Ammon's horn (tissue), 1 donor: Measurements from ENCODE around the gene DCLK1.

ENCODE experiments used
- DNase-seq: peaks from one replicate; pipeline ENCODE4 v3.0.0-alpha.2; 2016; ENCODE audit warnings: low spot score

Gene DCLK1

DNA sequence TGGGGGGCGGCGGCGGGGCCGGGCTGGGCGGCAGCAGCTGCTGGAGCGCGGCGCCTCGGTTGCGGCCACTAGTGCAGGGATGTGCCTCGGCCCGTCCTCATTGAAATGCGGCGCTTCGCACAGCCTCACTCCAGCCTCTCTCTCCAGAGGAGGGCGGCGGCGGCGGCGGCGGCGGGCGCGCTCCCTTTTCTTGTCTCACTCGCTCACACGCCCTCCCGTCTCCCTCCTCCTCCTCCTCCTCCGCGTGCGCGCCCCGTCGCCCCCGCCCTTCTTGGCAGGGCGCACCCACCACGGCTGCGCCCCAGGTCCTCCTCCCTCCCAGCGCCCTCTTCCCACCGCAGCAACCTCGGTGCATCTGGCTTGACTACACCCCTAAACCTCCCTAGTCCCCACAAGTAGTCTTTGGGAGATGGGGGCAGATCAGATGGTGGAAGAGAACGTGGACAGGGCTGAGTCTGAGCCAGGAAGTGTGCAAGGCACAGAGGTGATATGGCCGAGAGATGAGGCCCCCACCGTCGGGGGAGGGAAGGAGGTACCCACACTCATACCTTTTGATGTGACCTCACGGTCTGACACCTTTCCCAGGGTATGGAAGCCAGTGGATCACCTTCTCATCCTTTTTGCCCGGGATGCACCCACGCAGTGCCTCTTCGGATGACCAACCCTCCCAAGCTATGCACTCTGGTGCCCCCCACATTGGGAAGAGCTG, at the start of gene DCLK1:
Gene DCLK1, minus strand, starts transcription at position 161 of the 709 bp plus-strand sequence.
- DNase-seq, result peak; percentile 69

DNA sequence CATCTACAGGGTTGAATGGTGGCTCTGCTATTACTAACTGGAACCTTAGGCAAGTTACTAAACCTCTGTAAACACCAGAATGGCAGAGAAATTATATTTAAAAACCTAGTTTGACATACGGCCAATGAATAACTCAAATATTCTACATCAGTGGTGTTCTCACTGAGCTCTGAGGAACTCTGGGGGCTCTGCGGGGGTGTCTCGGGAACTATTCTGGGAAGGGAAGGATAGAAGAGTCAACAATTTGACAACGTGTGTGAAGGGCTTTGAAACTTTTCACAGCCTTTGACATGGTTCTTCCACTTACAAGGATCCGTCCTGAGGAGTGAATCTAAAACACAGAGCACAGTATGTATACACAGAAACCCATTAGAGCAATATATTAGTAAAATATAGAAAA, 44.4 kb upstream of the DCLK1 start:
- DNase-seq, result no peak

DNA sequence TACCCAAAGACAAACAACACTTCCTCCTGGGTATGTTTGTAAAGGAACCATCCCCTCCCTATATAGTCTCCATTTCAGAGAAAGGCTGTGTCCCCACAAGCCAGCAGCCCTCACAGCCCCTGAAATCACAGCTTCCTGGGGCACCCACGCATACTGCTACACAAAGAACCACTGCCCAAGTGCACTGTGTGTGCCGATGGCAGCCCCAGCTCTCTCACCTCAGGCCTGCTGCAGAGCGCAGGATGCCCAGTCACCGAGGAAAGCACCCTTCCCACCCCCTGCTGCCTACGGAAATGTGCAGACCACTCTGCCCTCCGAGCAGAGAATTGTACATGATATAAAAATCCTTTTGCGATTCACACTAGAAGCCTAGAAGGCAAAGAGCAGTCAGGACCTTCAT, 43.7 kb upstream of the DCLK1 start:
- DNase-seq, result no peak

DNA sequence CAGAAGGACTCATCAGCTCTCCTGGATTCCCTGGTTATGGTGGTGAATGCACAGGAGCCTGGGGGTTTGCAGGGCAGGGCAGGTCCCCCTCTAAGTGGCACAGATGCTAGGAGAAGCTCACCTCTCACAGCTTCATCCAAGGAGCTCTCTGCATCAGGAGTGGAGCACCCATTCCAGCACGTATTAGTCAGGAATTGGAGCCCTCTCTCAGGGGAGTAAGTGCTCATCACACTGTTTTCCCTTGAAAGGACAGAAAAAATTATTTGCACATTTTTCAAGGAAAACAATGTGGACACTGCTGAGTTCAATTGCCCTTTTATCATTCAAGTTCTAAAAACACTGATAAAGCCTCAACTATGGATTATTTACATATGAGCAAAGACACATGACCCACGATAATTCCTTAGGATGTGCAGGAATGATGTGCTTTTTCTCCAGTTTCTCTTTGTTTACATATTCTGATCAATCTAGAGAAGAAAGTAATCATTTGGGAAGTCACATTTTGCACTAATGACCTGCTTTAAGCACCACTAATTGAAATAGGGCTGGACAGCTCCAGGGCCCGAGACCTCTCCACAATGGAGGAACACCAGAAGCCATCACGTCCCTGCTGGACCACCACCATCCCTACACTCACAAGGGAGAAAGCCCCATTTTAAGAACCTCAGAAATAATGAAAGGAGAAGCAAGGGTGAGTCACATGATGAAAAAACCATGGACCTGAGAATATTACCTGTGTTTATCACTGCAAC, 42.6 kb upstream of the DCLK1 start:
- no peak for DNase-seq

DNA sequence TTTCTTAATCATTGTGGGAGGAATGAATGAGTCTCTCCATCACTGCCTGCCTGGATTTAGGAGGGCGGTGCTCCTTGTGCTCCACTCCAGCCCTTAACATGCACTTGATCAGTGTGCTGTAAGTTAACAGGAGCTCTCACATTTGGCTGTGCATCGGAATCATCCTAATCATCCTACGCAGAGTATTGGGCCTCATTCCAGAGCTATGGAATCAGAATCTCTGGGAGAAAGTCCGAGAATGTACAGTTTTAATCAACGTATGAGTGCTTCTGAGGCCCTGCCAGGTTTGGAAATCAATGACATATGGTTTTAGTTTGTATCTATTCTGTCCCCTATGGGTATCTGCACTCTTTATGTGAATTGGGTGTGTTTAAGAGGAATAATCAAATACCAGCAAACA, 34.9 kb upstream of the DCLK1 start:
- DNase-seq, result no peak

DNA sequence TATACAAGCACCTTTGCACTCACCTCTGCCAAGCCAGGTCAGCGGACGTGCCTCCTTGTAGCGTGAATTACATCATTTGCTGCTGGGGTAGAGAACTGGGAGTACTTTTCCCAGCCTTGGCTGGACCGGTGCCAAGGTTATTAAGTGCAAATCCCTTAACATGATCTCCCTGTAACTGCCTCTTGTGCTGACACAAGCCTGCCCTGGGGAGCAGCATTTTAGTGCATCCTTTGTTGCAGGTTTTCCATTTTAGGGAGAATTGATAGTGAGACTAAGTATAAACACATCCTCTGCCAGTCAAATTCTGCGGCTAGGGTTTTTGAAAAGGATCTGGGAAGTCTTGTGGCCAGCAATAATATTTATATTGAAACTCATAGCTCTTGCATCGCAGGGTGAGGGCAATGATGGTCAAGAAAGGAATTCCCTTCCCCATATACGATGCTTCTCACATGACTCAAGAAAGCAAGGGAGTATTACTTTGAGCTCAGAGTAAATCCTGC, 32.7 kb upstream of the DCLK1 start:
- no peak for DNase-seq

DNA sequence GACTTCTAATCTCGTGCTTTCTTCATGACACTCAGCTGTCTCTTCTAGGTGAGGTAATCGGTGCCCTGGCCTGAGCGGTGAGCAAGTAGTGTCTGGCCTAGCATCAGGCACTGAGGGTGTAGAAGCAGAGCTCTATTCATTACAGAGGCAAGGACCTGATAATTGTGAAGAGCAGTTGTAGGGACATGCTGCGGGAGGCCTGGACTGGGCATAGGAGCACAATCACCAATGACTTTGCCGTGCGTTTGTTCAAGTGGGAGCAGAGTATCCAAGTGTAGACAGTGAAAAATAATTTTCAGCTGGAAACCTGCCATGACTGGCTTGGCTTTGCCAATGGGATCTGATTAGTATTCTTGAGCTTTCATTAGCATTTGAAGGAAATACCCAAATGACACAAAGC, 32.1 kb upstream of the DCLK1 start:
- no peak for DNase-seq

DNA sequence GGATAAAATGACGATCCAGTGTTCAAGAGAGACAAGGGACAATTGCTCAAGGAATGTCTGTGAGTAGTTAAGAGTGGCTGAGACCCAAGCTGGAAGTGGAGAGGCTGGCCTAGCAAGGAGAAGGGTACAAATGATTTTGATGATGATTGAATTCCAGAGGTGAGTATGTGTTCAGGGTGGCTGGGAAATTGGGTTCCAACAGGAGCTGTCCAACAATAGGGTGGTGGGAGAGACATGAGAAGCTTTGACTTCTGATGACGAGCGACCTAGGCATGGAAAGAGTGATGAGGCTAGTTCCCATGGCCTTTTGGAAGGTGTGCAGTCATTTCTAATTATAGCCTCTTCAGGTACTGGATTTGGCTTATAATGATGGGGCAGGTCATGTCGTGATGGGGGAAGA, 29.1 kb upstream of the DCLK1 start:
- no peak for DNase-seq

DNA sequence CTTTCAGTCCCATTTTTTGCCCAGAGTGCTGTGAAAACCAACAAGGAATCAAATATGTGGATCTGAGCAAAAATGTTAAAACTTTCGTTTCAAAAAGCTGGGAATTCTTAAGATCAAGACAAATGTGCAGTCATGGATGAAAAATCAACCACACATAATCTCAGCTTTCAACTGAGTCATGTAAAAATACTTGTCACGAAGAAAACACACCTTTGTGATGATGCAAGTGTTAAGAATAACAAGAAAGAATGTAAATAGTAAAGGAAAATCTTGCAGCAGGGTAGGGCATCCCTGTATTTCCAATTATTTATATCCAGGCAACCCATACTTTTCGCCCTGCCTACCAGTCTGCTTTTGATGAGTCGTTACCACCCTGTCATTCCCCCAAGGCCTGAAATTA, 27.4 kb upstream of the DCLK1 start:
- no peak for DNase-seq

DNA sequence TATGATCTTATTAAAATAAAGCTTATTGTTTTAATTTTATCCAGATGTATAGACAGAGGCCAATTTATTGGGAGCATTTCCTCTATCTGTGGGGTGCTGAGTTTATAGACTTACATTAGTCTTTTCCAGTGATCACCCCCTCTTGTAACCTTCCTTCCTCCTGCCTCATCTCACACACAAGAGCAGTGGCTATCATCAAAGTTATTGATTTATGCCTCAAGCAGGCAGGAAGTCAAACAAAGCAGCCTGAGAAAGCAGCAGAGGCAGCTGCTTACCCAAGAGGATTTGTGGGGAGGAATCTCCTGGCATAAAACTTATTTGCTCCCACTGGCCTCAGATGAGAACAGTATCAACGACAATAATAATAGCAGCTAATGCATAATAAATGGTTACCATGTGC, 26.3 kb upstream of the DCLK1 start:
- no peak for DNase-seq

DNA sequence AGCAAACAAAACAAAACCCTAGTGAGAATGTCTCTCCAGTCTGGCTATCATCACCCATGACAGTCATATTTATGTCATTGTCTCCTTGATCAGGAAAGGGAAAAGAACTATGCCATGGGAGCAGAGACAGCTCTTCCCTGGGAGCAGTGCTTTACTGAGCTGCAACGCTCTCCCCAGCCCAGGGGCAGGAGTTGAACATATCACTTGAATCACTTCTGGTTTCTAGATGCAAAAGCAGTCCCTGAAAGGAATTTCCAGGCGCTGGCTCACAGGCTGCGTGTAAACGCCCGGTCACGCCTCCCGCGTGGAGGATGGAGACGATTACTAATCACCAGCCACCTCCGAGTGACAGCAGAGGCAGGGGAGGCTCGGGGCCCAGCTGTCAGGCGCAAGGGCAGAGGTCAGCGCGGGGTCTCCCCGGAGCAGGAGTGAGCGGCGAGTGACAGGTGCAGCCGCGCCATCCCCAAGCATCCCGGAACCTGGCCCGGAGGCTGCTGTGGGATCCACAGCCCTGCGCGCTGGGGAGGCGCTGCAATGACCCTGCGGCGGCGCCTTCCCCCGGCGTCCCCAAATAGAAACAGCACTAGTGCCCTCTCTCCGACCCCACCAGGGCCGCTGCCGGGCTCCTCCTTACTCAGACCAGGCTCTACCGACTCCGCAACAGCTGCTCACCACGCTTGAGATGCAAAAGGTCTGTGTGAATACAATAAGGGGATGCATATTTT, 23.5 kb upstream of the DCLK1 start:
- peak; percentile 33 for DNase-seq

DNA sequence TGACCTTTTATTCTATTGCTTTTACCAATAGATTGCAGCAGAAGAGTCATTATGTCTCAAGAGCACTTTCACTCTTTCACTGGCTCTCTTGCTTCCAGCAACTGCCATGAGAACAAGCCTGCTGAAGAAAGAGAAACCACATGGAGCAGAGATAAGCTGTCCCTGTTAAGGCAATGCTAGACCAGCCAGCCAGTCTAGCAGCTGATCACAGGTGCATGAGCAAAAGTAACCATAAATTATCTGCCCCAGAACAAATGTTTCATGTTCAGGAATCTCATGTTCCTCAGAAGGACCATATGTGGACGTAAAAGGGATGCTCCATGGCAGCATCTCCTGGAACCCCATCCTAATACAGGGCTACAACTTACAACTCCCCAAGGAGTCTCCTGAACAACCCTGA, 20.4 kb upstream of the DCLK1 start:
- DNase-seq, result no peak

DNA sequence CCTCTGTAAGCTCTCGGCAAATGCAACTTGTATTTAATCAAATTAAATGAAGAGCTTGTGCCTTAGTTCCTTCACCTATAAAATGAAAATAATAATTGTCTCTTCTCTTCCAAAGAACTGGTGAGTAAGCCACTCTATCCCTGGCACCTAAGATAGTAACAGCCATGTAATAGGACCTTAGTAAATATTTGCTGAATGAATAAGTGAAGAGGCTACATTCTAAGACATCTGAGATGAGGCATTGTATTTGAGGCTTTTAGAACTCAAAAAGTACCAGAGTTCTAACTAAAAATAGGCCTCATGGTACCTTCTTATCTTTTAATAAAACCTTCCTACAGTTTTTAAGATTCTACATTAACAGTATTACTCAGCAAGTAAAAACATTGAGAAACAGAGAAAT, 17.3 kb upstream of the DCLK1 start:
- no peak for DNase-seq

DNA sequence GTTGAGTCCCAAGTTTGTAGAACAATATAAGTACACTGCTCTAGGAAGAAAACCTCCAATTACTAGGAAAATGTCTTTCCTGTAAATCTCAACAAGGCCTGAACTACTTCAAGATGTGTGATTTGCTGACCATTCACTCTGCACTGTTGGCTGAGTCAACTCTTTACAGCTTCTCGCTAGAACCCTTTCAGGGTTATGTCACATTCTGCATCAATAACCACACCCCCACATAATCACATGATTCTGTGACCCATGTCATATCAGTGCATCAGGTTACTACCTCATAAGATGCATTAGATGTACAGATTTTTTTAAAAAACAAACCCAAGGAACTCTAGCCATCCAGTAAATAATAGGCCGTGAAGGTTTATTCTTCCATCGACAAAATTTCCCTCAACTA, 16.1 kb upstream of the DCLK1 start:
- no peak for DNase-seq

DNA sequence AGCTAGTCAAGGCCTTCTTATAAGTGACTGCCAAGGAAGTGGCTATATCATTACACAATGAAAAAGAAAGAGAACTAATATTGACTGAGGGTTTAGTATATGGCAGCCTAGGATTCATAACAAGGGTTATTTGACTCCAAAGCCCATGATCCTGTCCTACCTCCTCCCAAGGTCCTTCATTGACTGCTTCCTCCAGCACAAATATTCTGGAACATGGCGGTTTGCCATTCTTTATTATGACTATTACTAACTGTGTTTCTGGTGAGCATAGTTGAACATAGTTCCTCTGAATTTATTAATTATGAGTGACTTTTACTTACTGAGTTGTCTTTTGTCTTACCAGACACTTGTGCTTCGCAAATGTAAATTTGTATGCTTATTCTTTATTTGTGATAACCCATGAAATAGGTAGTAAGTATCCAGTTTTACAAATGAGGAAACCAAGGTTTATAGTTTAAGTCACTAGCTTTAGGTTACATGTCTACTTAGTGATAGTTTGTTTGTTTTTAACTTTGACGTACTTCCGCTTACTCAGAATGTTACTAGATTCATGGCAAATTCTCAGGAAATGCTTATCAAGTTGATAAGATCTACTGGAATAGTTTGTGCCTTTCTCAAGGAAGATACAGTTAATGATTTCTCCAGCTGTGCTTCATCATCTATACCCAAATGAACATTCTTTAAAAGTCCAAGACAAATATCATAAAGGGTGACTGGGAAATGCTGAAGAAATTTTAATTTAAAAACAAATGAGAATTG, 15.5 kb upstream of the DCLK1 start:
- DNase-seq, result no peak

DNA sequence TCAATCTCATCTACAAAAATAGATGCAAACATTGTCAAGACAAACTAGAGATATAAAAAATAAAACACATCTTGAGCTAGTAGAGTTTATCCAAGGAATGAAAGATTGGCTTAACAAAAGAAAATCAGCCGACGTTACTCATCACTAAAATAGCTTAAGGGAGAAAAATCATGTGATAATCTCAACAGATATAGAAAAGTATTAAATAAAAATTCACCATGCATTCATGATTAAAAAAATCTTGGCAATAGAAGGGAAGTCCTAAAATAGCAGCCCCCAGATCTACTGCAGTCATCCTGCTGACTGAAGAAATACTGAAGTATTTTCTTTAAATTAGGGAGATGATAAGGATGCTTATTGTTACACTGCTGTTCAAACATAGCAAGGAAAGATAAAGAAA, 12.6 kb upstream of the DCLK1 start:
- no peak for DNase-seq

DNA sequence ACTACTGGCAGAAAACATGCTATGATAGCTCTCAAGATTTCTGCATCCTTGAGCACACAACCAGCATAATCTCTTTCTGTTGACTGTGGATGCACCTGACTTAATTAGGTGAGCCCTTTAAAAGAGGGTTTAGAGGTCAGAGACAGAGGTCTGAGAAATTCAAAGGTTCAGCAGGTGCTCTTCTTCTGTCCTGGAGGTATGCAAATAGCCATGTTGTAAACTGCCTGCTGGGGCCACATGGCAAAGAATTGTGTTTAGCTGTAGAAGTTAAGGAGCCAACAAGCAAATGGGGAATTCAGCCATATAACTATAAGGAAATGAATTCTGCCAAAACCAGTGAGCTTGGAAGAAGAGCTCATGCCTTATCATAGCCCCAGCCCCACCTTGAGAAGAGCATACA, 11.6 kb upstream of the DCLK1 start:
- no peak for DNase-seq

DNA sequence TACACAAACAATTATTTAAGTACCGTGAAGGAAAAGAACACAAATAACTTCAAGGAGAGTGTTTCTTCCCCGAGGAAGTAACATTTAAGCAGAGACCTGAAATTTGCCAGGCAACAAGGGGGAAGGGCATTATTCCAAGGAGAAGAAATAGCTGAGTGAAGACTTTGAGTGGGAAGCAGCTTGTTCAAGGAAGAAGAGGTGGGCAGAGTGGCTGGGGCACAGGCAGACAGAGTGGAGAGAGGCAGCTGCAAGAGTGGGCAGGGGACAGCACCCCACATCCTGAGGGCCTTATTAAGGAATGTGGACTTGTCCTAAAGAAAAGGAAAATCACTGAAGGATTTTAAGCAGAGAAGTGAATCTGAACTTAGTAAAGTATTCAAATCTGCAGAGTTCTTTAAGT, 4.7 kb upstream of the DCLK1 start:
- DNase-seq, result no peak

DNA sequence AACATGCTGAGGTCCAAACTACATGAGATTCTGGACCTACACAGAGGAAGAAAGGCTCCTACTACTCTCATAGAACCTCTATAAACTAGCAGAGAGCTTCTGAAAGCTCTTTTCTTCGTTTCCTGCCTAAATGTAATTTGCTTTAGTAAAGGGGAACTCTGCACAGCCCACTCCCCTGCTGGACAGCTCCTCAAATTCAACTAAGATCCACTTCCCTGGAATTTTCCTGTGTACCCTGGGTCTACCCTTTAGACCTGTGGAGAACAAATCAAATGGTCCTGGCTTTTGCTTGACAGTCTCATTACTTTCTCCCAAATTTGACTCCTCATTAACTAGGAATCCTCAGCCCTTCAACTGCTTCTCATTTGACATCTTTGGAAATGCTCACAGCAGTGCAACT, 3.5 kb upstream of the DCLK1 start:
- no peak for DNase-seq

DNA sequence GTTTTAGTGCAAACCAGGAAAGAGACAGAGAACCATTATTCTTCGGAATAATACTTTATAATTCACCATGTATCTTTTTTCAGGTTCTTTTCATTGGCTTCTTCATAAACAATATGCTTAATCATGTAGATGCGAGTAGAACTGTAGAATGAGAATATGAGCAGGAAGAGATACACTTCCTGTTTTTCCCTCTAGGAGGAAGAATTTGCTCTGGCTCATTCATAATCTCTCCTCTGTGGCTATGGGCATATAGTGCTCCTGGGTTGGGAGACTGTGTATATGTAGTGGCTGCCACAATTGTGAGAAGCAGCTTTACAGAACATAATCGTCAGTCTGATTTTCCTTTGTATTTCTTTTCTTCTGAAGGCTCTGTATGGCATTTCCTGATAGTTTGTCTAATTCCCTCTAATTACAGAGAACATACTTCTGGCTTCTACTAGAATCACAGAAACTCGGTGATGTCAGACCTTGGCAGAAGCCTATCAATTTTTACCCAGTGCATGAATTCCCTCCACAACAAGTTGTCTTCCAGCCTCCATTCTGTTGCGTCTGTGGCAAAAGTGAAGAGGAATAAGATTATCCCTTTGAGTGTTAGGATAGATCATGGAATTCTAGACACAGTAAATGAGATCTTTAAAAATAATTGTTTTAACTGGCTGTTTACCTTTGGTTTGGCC, 2.9 kb upstream of the DCLK1 start:
- DNase-seq, result no peak

DNA sequence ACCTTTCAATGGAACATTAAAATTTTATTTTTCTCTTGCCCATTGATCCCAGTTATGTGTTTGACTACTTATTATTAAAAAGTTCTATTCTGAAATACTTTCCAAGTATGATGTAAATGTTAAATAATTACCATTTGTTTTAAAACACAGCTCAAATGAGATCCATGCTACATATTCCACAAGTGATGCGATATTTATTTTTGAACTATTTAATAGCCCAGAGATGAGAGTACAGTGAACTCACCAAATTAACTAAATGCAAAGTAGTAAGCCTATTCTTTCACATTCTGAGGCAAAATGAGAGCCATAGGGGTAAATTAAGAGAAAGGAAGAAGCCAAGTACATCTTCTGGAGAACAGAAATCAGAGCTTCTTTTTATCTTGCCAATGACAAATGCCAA, 1.2 kb upstream of the DCLK1 start:
- DNase-seq, result no peak

DNA sequence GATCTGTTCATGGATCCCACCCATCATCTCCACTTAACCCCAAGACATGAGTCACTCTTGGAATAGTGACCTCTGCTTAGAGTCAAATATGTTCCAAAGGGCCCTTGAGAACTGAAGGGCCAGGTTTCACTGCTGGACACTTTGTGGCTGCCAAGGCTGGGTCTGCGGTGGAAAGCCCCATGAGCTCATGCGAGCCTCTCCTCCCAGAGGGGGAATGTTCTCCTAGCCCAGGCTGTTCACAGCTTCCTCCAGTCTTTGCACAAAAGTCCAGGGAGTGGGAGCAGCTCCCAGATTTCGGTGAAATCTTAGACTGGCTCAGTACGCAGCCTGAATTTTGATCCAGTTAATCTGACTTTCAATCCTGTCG, 732 bp upstream of the DCLK1 start:
- peak; percentile 23 for DNase-seq
